ENCODE results near the gene OGFOD3. TPM values are rescaled to one million over a fixed set of nuclear protein-coding genes. Genes with fewer than 3 reads are reported as not detected.
"Not testable (repeated sequence)": the region's sequence is repeated elsewhere in the genome, so short reads cannot be mapped to it uniquely, and the experiment has no call there.

OGFOD3 gene
- total RNA-seq, 1 donor from 2014 or later: 27.9 TPM

- no peak for DNase-seq (ENCODE audit: extremely low read depth, low read depth, low spot score)
These were observed 17.5 kb upstream of the OGFOD3 start for GRCh38 chr17:82435601-82436583.

- no peak for DNase-seq (ENCODE audit: extremely low read depth, low read depth, low spot score)
These were observed 16.7 kb upstream of the OGFOD3 start for GRCh38 chr17:82435103-82435502.

GRCh38 chr17:82434216-82434565 is 15.8 kb upstream of the OGFOD3 start:
- DNase-seq (ENCODE audit: extremely low read depth, low read depth, low spot score): no peak

GRCh38 chr17:82433560-82434215 is 15.3 kb upstream of the OGFOD3 start:
- no peak for DNase-seq (ENCODE audit: extremely low read depth, low read depth, low spot score)

GRCh38 chr17:82432017-82432416 is 13.6 kb upstream of the OGFOD3 start:
- no peak for DNase-seq (ENCODE audit: extremely low read depth, low read depth, low spot score)

- DNase-seq (ENCODE audit: extremely low read depth, low read depth, low spot score): no peak
These were observed 11.4 kb upstream of the OGFOD3 start for GRCh38 chr17:82429824-82430223.

- no peak for DNase-seq (ENCODE audit: extremely low read depth, low read depth, low spot score)
These were observed 10.2 kb upstream of the OGFOD3 start for GRCh38 chr17:82428546-82428945.

- DNase-seq (ENCODE audit: extremely low read depth, low read depth, low spot score): no peak
These were observed 6.4 kb upstream of the OGFOD3 start for GRCh38 chr17:82424863-82425159.

GRCh38 chr17:82424001-82424862 is 5.8 kb upstream of the OGFOD3 start:
- no peak for DNase-seq (ENCODE audit: extremely low read depth, low read depth, low spot score)

GRCh38 chr17:82419540-82419939 is 1.2 kb upstream of the OGFOD3 start:
- no peak for DNase-seq (ENCODE audit: extremely low read depth, low read depth, low spot score)

GRCh38 chr17:82416771-82417170 is 1.6 kb downstream of the OGFOD3 start:
- no peak for DNase-seq (ENCODE audit: extremely low read depth, low read depth, low spot score)

GRCh38 chr17:82416264-82416663 is 2.1 kb downstream of the OGFOD3 start:
- DNase-seq (ENCODE audit: extremely low read depth, low read depth, low spot score): no peak

- no peak for DNase-seq (ENCODE audit: extremely low read depth, low read depth, low spot score)
These were observed 2.6 kb downstream of the OGFOD3 start for GRCh38 chr17:82415786-82416185.

GRCh38 chr17:82415336-82415735 is 3.0 kb downstream of the OGFOD3 start:
- no peak for DNase-seq (ENCODE audit: extremely low read depth, low read depth, low spot score)

GRCh38 chr17:82414548-82415281 is 3.7 kb downstream of the OGFOD3 start:
- DNase-seq (ENCODE audit: extremely low read depth, low read depth, low spot score): no peak

- DNase-seq (ENCODE audit: extremely low read depth, low read depth, low spot score): no peak
These were observed 5.6 kb downstream of the OGFOD3 start for GRCh38 chr17:82412535-82413520.

GRCh38 chr17:82412081-82412480 is 6.3 kb downstream of the OGFOD3 start:
- not testable (repeated sequence) for DNase-seq (ENCODE audit: extremely low read depth, low read depth, low spot score)

- no peak for DNase-seq (ENCODE audit: extremely low read depth, low read depth, low spot score)
These were observed 6.9 kb downstream of the OGFOD3 start for GRCh38 chr17:82411396-82412053.

Data from glomerular endothelial cell (primary cell).